Trophoblast cell (in vitro differentiated cells and primary cell): ENCODE measurements around the gene UBAC1.

Source experiments
- DNase-seq, 2 donors: peaks; one replicate each; pipeline ENCODE4 v3.0.0-alpha.2; 2016
- H2AFZ ChIP-seq: 2 replicates; pipeline ENCODE4 v1.6.1; 2013; ENCODE audit warnings: low read length, moderate library complexity, mild to moderate bottlenecking; ENCODE audit not compliant: insufficient read depth, poor library complexity
- H2AK5ac ChIP-seq: 2 replicates; pipeline ENCODE4 v1.6.1; 2013; ENCODE audit warnings: mild to moderate bottlenecking, low read length
- H2BK120ac ChIP-seq: 2 replicates; pipeline ENCODE4 v1.6.1; 2013; ENCODE audit warnings: low read length, mild to moderate bottlenecking, moderate library complexity; ENCODE audit not compliant: insufficient read depth, poor library complexity
- H2BK12ac ChIP-seq: 2 replicates; pipeline ENCODE4 v1.6.1; 2013; ENCODE audit warnings: mild to moderate bottlenecking, low read length, moderate library complexity
- H2BK5ac ChIP-seq: 2 replicates; pipeline ENCODE4 v1.6.1; 2013; ENCODE audit warnings: low read length, low read depth, moderate library complexity, mild to moderate bottlenecking; ENCODE audit not compliant: poor library complexity
- H3K14ac ChIP-seq: 2 replicates; pipeline ENCODE4 v1.6.1; 2013; ENCODE audit warnings: mild to moderate bottlenecking, low read length
- H3K18ac ChIP-seq: 2 replicates; pipeline ENCODE4 v1.6.1; 2013; ENCODE audit warnings: mild to moderate bottlenecking, low read length
- H3K23ac ChIP-seq: 2 replicates; pipeline ENCODE4 v1.6.1; 2013; ENCODE audit warnings: low read length
- H3K27ac ChIP-seq: 2 replicates; pipeline ENCODE4 v1.5.1; 2013; ENCODE audit warnings: low read depth, mild to moderate bottlenecking, inconsistent platforms, low read length, moderate library complexity
- H3K27me3 ChIP-seq: 2 replicates; pipeline ENCODE4 v1.6.1; 2013; ENCODE audit warnings: inconsistent platforms, mild to moderate bottlenecking, low read length, moderate library complexity; ENCODE audit not compliant: insufficient read depth
- H3K36me3 ChIP-seq, 2 experiments: 1 replicate in 1 of 2; 2 replicates in 1 of 2; pipeline ENCODE4 v1.6.1; 2013; ENCODE audit warnings: low read length in 2 of 2, mild to moderate bottlenecking in 2 of 2, moderate library complexity in 1 of 2; ENCODE audit not compliant: insufficient read depth in 2 of 2, control insufficient read depth in 1 of 2
- H3K4ac ChIP-seq: 2 replicates; pipeline ENCODE4 v1.6.1; 2013; ENCODE audit warnings: low read depth, mild to moderate bottlenecking, low read length, moderate library complexity
- H3K4me1 ChIP-seq, 2 experiments: 1 replicate in 1 of 2; 2 replicates in 1 of 2; pipeline ENCODE4 v1.6.1; 2013; ENCODE audit warnings: low read length in 2 of 2, mild to moderate bottlenecking in 2 of 2, moderate library complexity in 1 of 2; ENCODE audit not compliant: insufficient read depth in 2 of 2, control insufficient read depth in 1 of 2
- H3K4me2 ChIP-seq: 2 replicates; pipeline ENCODE4 v1.6.1; 2013; ENCODE audit warnings: inconsistent platforms, mild to moderate bottlenecking, low read length, moderate library complexity
- H3K4me3 ChIP-seq: 2 replicates; pipeline ENCODE4 v1.5.1; 2013; ENCODE audit warnings: mild to moderate bottlenecking, low read depth, low read length, inconsistent platforms
- H3K79me1 ChIP-seq: one replicate; pipeline ENCODE4 v1.6.1; 2013; ENCODE audit warnings: low read length
- H3K79me2 ChIP-seq: 2 replicates; pipeline ENCODE4 v1.6.1; 2013; ENCODE audit warnings: low read length, mild to moderate bottlenecking; ENCODE audit not compliant: control insufficient read depth, insufficient read depth, poor library complexity
- H3K9ac ChIP-seq: 2 replicates; pipeline ENCODE4 v1.6.1; 2013; ENCODE audit warnings: mild to moderate bottlenecking, low read length
- H3K9me3 ChIP-seq: 2 replicates; pipeline ENCODE4 v1.6.1; 2013; ENCODE audit warnings: low read depth, mild to moderate bottlenecking, control low read depth, inconsistent platforms, low read length; ENCODE audit not compliant: insufficient read depth
- H4K12ac ChIP-seq: 2 replicates; pipeline ENCODE4 v1.6.1; 2013; ENCODE audit warnings: low read depth, mild to moderate bottlenecking, low read length, moderate library complexity
- H4K8ac ChIP-seq: 2 replicates; pipeline ENCODE4 v1.6.1; 2013; ENCODE audit warnings: low read depth, mild to moderate bottlenecking, low read length, moderate library complexity
- H4K91ac ChIP-seq: one replicate; pipeline ENCODE4 v1.6.1; 2013; ENCODE audit warnings: low read depth, mild to moderate bottlenecking, low read length, moderate library complexity
- WGBS: extraction: QIAGEN DNeasy Blood & Tissue Kit; methylation state at CpG from one replicate; pipeline ENCODE4 v1.1.7; 2013; ENCODE audit warnings: missing lambda C conversion rate; ENCODE audit not compliant: insufficient read length, insufficient coverage; ENCODE audit errors: extremely low coverage; 5-methylcytosine and 5-hydroxymethylcytosine counted together

Gene UBAC1

GRCh38 chr9:135989722-135990467 lies 28.7 kb upstream of the UBAC1 start:
- H3K18ac ChIP-seq, result no peak overlapping the region
- H3K36me3 ChIP-seq, result no peaks in the 10 kb centered on the region
- no peak overlapping the region for H2BK120ac ChIP-seq
- H3K79me2 ChIP-seq, result peaks cover 2% of the 10 kb centered on the region
- H3K4ac ChIP-seq, result no peak overlapping the region
- H3K9me3 ChIP-seq, result no peaks in the 10 kb centered on the region
- H3K27ac ChIP-seq, result no peak overlapping the region
- H3K4me3 ChIP-seq, result no peak overlapping the region
- H3K79me1 ChIP-seq, result peaks cover 10% of the 10 kb centered on the region
- H4K8ac ChIP-seq, result no peak overlapping the region
- DNase-seq, result no peak
- no peak overlapping the region for H4K12ac ChIP-seq
- H2BK5ac ChIP-seq, result no peak overlapping the region
- no peak overlapping the region for H3K4me2 ChIP-seq
- no peak overlapping the region for H4K91ac ChIP-seq
- H2AFZ ChIP-seq, result no peak overlapping the region
- no peak overlapping the region for H2BK12ac ChIP-seq
- no peaks in the 10 kb centered on the region for H3K27me3 ChIP-seq
- WGBS, result no CpG with 5 or more reads among the region's 36 CpGs
- no peak overlapping the region for H3K14ac ChIP-seq
- H2AK5ac ChIP-seq, result no peak overlapping the region
- no peak overlapping the region for H3K9ac ChIP-seq
- peaks cover 9% of the 10 kb centered on the region in 2 experiments for H3K4me1 ChIP-seq
- no peak overlapping the region for H3K23ac ChIP-seq

DNA sequence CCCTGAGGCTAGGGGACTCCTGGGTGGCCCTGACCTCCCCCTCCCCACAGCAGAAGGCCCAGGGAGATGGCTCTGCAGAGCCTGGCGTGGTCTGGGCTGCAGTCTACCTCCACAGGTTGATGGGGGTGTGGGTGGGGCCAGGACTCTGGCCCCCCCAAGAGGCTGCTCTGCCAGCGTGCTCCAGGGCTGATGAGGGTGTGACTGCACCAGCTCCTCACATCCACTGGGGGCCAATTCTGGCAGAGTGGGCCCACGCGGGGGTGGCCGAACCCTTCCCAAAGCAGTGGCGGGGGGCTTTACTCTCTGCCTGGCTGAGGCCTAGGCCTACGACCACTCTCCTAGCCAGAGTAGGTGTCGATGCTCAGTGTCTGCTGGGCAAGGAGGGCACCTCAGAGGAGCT lies 28.0 kb upstream of the UBAC1 start:
- no peak overlapping the region for H2BK12ac ChIP-seq
- no peak overlapping the region for H2BK120ac ChIP-seq
- H2BK5ac ChIP-seq, result no peak overlapping the region
- H3K4ac ChIP-seq, result no peak overlapping the region
- no peak overlapping the region for H4K12ac ChIP-seq
- DNase-seq, result no peak
- no peak overlapping the region for H2AK5ac ChIP-seq
- H3K9ac ChIP-seq, result no peak overlapping the region
- peaks cover 10% of the 10 kb centered on the region for H3K79me1 ChIP-seq
- H3K4me3 ChIP-seq, result no peak overlapping the region
- H3K23ac ChIP-seq, result no peak overlapping the region
- H3K18ac ChIP-seq, result no peak overlapping the region
- no peak overlapping the region for H3K14ac ChIP-seq
- H4K91ac ChIP-seq, result no peak overlapping the region
- no peak overlapping the region for H3K4me2 ChIP-seq
- H3K27me3 ChIP-seq, result no peaks in the 10 kb centered on the region
- WGBS, result no CpG with 5 or more reads among the region's 8 CpGs
- H3K79me2 ChIP-seq, result peaks cover 2% of the 10 kb centered on the region
- H2AFZ ChIP-seq, result no peak overlapping the region
- H3K27ac ChIP-seq, result no peak overlapping the region
- H3K36me3 ChIP-seq, result no peaks in the 10 kb centered on the region
- peaks cover 9% of the 10 kb centered on the region in 2 experiments for H3K4me1 ChIP-seq
- no peak overlapping the region for H4K8ac ChIP-seq
- no peaks in the 10 kb centered on the region for H3K9me3 ChIP-seq

GRCh38 chr9:135988493-135988892 lies 27.3 kb upstream of the UBAC1 start:
- H3K4me2 ChIP-seq, result no peak overlapping the region
- H3K4me3 ChIP-seq, result no peak overlapping the region
- H2AFZ ChIP-seq, result no peak overlapping the region
- H3K18ac ChIP-seq, result no peak overlapping the region
- H3K9ac ChIP-seq, result no peak overlapping the region
- H4K8ac ChIP-seq, result no peak overlapping the region
- H3K4ac ChIP-seq, result no peak overlapping the region
- H2BK12ac ChIP-seq, result no peak overlapping the region
- no peaks in the 10 kb centered on the region for H3K27me3 ChIP-seq
- no CpG with 5 or more reads among the region's 17 CpGs for whole genome bisulfite sequencing
- peaks cover 2% of the 10 kb centered on the region for H3K79me2 ChIP-seq
- H2BK120ac ChIP-seq, result no peak overlapping the region
- H2BK5ac ChIP-seq, result no peak overlapping the region
- H3K36me3 ChIP-seq, result no peaks in the 10 kb centered on the region
- no peak overlapping the region for H4K12ac ChIP-seq
- no peak overlapping the region for H3K14ac ChIP-seq
- no peak overlapping the region for H2AK5ac ChIP-seq
- no peaks in the 10 kb centered on the region for H3K9me3 ChIP-seq
- no peak overlapping the region for H3K23ac ChIP-seq
- no peak overlapping the region for H3K27ac ChIP-seq
- H3K79me1 ChIP-seq, result peaks cover 10% of the 10 kb centered on the region
- no peak for DNase-seq
- peaks cover 9% of the 10 kb centered on the region in 2 experiments for H3K4me1 ChIP-seq
- no peak overlapping the region for H4K91ac ChIP-seq

- Histone ChIP-seq H3K9me3 (no peaks in the 10 kb centered on the region), H4K8ac (no peak overlapping the region), H3K4ac (no peak overlapping the region), H2BK12ac (no peak overlapping the region), H3K18ac (no peak overlapping the region), H3K27ac (no peak overlapping the region), H2AK5ac (no peak overlapping the region), H3K23ac (no peak overlapping the region), H3K27me3 (no peaks in the 10 kb centered on the region), H3K36me3 (no peaks in the 10 kb centered on the region), H3K4me1 (peaks cover 4 to 5% of the 10 kb centered on the region in 2 experiments), H3K14ac (no peak overlapping the region), H4K91ac (no peak overlapping the region), H2AFZ (no peak overlapping the region), H3K4me2 (no peak overlapping the region), H3K79me1 (peaks cover 7% of the 10 kb centered on the region), H4K12ac (no peak overlapping the region), H2BK120ac (no peak overlapping the region), H3K4me3 (no peak overlapping the region), H3K9ac (no peak overlapping the region), H2BK5ac (no peak overlapping the region), H3K79me2 (peaks cover 2% of the 10 kb centered on the region)
- WGBS, result no CpG with 5 or more reads among the region's 16 CpGs
- DNase-seq, result no peak
These were observed 26.7 kb upstream of the UBAC1 start for GRCh38 chr9:135987838-135988404.
